GM12878 (cell line): ENCODE data around the gene PXMP2. TPM values are rescaled to one million over a fixed set of nuclear protein-coding genes. Genes with fewer than 3 reads are reported as not detected.
"Not testable (repeated sequence)": the region's sequence is repeated elsewhere in the genome, so short reads cannot be mapped to it uniquely, and the experiment has no call there.

Source experiments
- ATAC-seq: fragments of 200-7000 bp; cut with Tn5 transposase; 3 replicates; pipeline ENCODE4 v1.9.1; 2020; ENCODE audit warnings: mild to moderate bottlenecking, moderate library complexity
- BruUV-seq: library from RNA; stranded (reverse); fragments of 400-500 nt; replicated peaks from 2 replicates; lab custom pipeline; 2021; lab: Mats Ljungman, UMichigan
- CTCF ChIA-PET: fragments of 300-600 bp; sonication (Branson Sonifier 250); formaldehyde crosslinking; extraction: SDS; loops from one replicate; lab custom pipeline; 2021; ENCODE audit warnings: inconsistent platforms; lab: Yijun Ruan, JAX
- POLR2A ChIA-PET: fragments of 350-600 bp; formaldehyde crosslinking; extraction: SDS; loops from one replicate; lab custom pipeline; 2021; ENCODE audit warnings: inconsistent platforms; lab: Charles Lee
- RAD21 ChIA-PET: fragments of 300-600 bp; sonication (Branson Sonifier 250); formaldehyde crosslinking; loops from one replicate; lab custom pipeline; 2023; ENCODE audit warnings: antibody characterized with exemption; ENCODE audit not compliant: unreplicated experiment; lab: Charles Lee
- SMC1A ChIA-PET: fragments of 300-600 bp; sonication (Branson Sonifier 250); formaldehyde crosslinking; loops from one replicate; lab custom pipeline; 2023; ENCODE audit not compliant: unreplicated experiment, uncharacterized antibody; lab: Charles Lee
- DNase-seq: peaks from one replicate; pipeline ENCODE4 v3.0.0-alpha.2; 2011; ENCODE audit warnings: low read depth, low spot score
- FAIRE-seq: peaks from 3 replicates; lab custom pipeline; 2011; peaks lifted over from hg19 to GRCh38; lab: Jason Lieb, UNC
- H2AFZ ChIP-seq: 2 replicates; pipeline ENCODE4 v1.6.0; 2011; ENCODE audit warnings: low read depth, low read length, control low read depth; ENCODE audit not compliant: control insufficient read depth
- H3K27ac ChIP-seq: 2 replicates; pipeline ENCODE4 v1.5.1; 2011; ENCODE audit warnings: control low read depth; ENCODE audit not compliant: control insufficient read depth, insufficient read depth
- H3K27me3 ChIP-seq, 2 experiments: replicated peaks in 1 of 2; 2 replicates each; pipeline versions ENCODE4 v1.6.0 to v1.6.1; 2011; ENCODE audit warnings: low read length in 1 of 2; ENCODE audit not compliant: control insufficient read depth in 2 of 2, insufficient read depth in 2 of 2
- H3K36me3 ChIP-seq, 2 experiments: 2 replicates each; pipeline ENCODE4 v1.5.1; 2011; ENCODE audit warnings: low read length in 1 of 2; ENCODE audit not compliant: control insufficient read depth in 2 of 2, insufficient read depth in 2 of 2
- H3K4me1 ChIP-seq: 2 replicates; pipeline ENCODE4 v1.6.1; 2011; ENCODE audit warnings: mild to moderate bottlenecking, low read length, moderate library complexity, mixed read lengths; ENCODE audit not compliant: control insufficient read depth, insufficient read depth
- H3K4me2 ChIP-seq: 2 replicates; pipeline ENCODE4 v1.6.0; 2011; ENCODE audit warnings: control low read depth; ENCODE audit not compliant: control insufficient read depth, insufficient read depth
- H3K4me3 ChIP-seq: fragments of 200-600 bp; sonication (generic); 2 replicates; pipeline ENCODE4 v1.5.1; 2016
- H3K79me2 ChIP-seq: 2 replicates; pipeline ENCODE4 v1.6.0; 2011; ENCODE audit warnings: low read length; ENCODE audit not compliant: control insufficient read depth, insufficient read depth
- H3K9ac ChIP-seq: 2 replicates; pipeline ENCODE4 v1.8.0; 2011; ENCODE audit warnings: low read length, control low read depth, mixed read lengths; ENCODE audit not compliant: control insufficient read depth, insufficient read depth
- H3K9me3 ChIP-seq: replicated peaks from 3 replicates; pipeline ENCODE4 v1.5.1; 2011; ENCODE audit warnings: mild to moderate bottlenecking, low read length; ENCODE audit not compliant: control insufficient read depth, insufficient read depth
- H4K20me1 ChIP-seq: 2 replicates; pipeline ENCODE4 v1.6.0; 2011; ENCODE audit not compliant: control insufficient read depth, insufficient read depth
- ZBTB33 ChIP-seq: fragments of 450-650 bp; IDR thresholded peaks from 2 replicates; pipeline ENCODE4 v1.6.1; 2017; ENCODE audit warnings: mild to moderate bottlenecking
- WGBS: methylation state at CpG from one replicate; pipeline ENCODE4 v1.1.6; 2016; ENCODE audit warnings: low lambda C conversion rate; ENCODE audit not compliant: insufficient replicate concordance, insufficient coverage; ENCODE audit errors: missing lambda C conversion rate; 5-methylcytosine and 5-hydroxymethylcytosine counted together
- in situ Hi-C: fragments of 300-500 bp; cut with MboI; formaldehyde crosslinking; loops from 9 replicates; pipeline ENCODE4 v1.14.3; 2018; ENCODE audit warnings: mixed read lengths
- intact Hi-C: fragments of 100-400 bp; cut with micrococcal nuclease; formaldehyde crosslinking; loops from one replicate; pipeline ENCODE4 v1.14.2; 2022; ENCODE audit not compliant: unreplicated experiment
- polyA plus RNA-seq, 11 experiments: library from polyadenylated mRNA; depleted of rRNA in 4 of 11; unstranded in 6 of 11; stranded (reverse) in 5 of 11; fragments of >200 nt; fragmentation: Nextera tagmentation in 4 of 11; fragmentation: Illumina TruSeq in 1 of 11; extraction: Ambion mirVana in 4 of 11; extraction: Trizol in 1 of 11; gene quantifications; 1 replicate in 1 of 11; 2 replicates in 10 of 11; pipeline versions ENCODE4 v1.2.1 to v1.2.3, GENCODE V29; 2011 to 2016; ENCODE audit warnings: inconsistent platforms in 2 of 11, missing spikeins in 2 of 11, low read depth in 1 of 11
- total RNA-seq, 4 experiments: library from RNA; depleted of rRNA in 3 of 4; stranded (reverse); fragments of >200 nt in 3 of 4; fragmentation: Illumina TruSeq in 1 of 4; extraction: Trizol in 1 of 4; gene quantifications; 2 replicates each; pipeline versions ENCODE4 v1.2.1 to v1.2.3, GENCODE V29; 2013 to 2021

The PXMP2 gene
- total and polyA plus RNA-seq, 10 of the 15 experiments (the other 5 are each of a cell fraction or from before 2014, with no cell fraction given) = 4.0 to 97.8 (median 42.0) TPM

GRCh38 chr12:132753670-132754069 is 66.3 kb downstream of the PXMP2 start:
- DNase-seq, POLR2A ChIA-PET: not testable (repeated sequence)

More at GRCh38 chr12:132753670-132754069, 66.3 kb downstream of the PXMP2 start:
- H3K9ac ChIP-seq, H4K20me1 ChIP-seq, H2AFZ ChIP-seq, SMC1A ChIA-PET, FAIRE-seq, H3K4me2 ChIP-seq, in situ Hi-C loops, RAD21 ChIA-PET, H3K27ac ChIP-seq, BruUV-seq, H3K4me1 ChIP-seq, H3K9me3 ChIP-seq, intact Hi-C loops, H3K4me3 ChIP-seq, H3K27me3 ChIP-seq: not testable (repeated sequence)
- 75% methylated on average over 7 of the region's 7 CpGs for WGBS
- peak; percentile 58 for ATAC-seq
- CTCF ChIA-PET = interaction anchor here (1.6 kb wide), 1 partner anchor 24 kb away, joined by 4 read pairs; no protein-coding TSS in a partner anchor
- Histone ChIP-seq H3K79me2 (peaks cover 30% of the 10 kb centered on the region), H3K36me3 (peaks cover 9 to 33% of the 10 kb centered on the region in 2 experiments)
- 0 out of 2 replicates have a peak, but pooled peaks have one; percentile 17 for TF ChIP-seq ZBTB33
